Measurements from ENCODE around the gene JAM3.
A peak's percentile ranks its signal among the peaks of the same experiment; 100 is the strongest.

GRCh38 chr11:134033696-134034491 lies 35.0 kb upstream of the JAM3 start:
- TF ChIP-seq RFX5 (IDR thresholded peaks at IDR 0.05; ENCODE audit: low read length) (no peak), CTCF (IDR thresholded peaks at IDR 0.05) (no peak), MXI1 (IDR thresholded peaks at IDR 0.05; ENCODE audit: low read depth, low read length) (peak; percentile 77; the same call in 1 of the 2 replicates), RAD21 (IDR thresholded peaks at IDR 0.05; ENCODE audit: low read length) (no peak; the same call in 1 of the 2 replicates), EP300 (IDR thresholded peaks at IDR 0.05; ENCODE audit: borderline replicate concordance in 1 of 2, low read depth in 1 of 2, low read length in 1 of 2) (peak in 1 of 2 experiments; percentile 25; a peak in 1 of 4 replicates), MAX (IDR thresholded peaks at IDR 0.05; ENCODE audit: low read depth) (no peak), GATA2 (CRISPR knock-in tag; IDR thresholded peaks at IDR 0.05) (no peak), YY1 (IDR thresholded peaks at IDR 0.05; ENCODE audit: low read depth) (no peak), EZH2phosphoT487 (IDR thresholded peaks at IDR 0.05; ENCODE audit: borderline replicate concordance, low read depth) (no peak)
